SK-N-SH (cell line): ENCODE results near the gene ZBTB49. TPM values are rescaled to one million over a fixed set of nuclear protein-coding genes. Genes with fewer than 3 reads are reported as not detected.
"Not testable (repeated sequence)": the region's sequence is repeated elsewhere in the genome, so short reads cannot be mapped to it uniquely, and the experiment has no call there.

Source experiments
- CTCF ChIA-PET: fragments of 300-600, 350-600 bp; formaldehyde crosslinking; extraction: SDS; loops from one replicate; lab custom pipeline; 2021; lab: Yijun Ruan, JAX
- POLR2A ChIA-PET: fragments of 350-600 bp; sonication (Branson Sonifier 250); formaldehyde crosslinking; extraction: SDS; loops from one replicate; lab custom pipeline; 2020; ENCODE audit warnings: antibody characterized with exemption, inconsistent platforms; lab: Yijun Ruan, JAX
- DNase-seq: peaks from one replicate; pipeline ENCODE4 v3.0.0; 2012
- H2AFZ ChIP-seq: fragments of 200-600 bp; sonication (generic); 2 replicates; pipeline ENCODE4 v1.8.1; 2016; ENCODE audit warnings: antibody characterized with exemption, mild to moderate bottlenecking, low read depth
- H3F3A ChIP-seq: fragments of 200-600 bp; sonication (generic); replicated peaks from 2 replicates; pipeline ENCODE3; 2016; ENCODE audit warnings: antibody characterized with exemption, mild to moderate bottlenecking; ENCODE audit not compliant: insufficient read depth
- H3K27ac ChIP-seq, 2 experiments: fragments of 200-500 bp in 1 of 2; fragments of 200-600 bp in 1 of 2; sonication (Bioruptor generic) in 1 of 2; sonication (generic), shearing (Covaris generic) in 1 of 2; 2 replicates each; pipeline versions ENCODE4 v1.5.1 to v1.6.1; 2014 to 2016; ENCODE audit warnings: low read depth in 2 of 2, inconsistent platforms in 1 of 2, low read length in 1 of 2, mild to moderate bottlenecking in 1 of 2, mixed read lengths in 1 of 2
- H3K27me3 ChIP-seq: fragments of 200-600 bp; sonication (generic), shearing (Covaris generic); 2 replicates; pipeline ENCODE4 v1.6.1; 2016; ENCODE audit warnings: mixed run types; ENCODE audit not compliant: insufficient read depth
- H3K36me3 ChIP-seq, 2 experiments: fragments of 200-500 bp in 1 of 2; fragments of 200-600 bp in 1 of 2; sonication (Bioruptor generic) in 1 of 2; sonication (generic) in 1 of 2; replicated peaks in 1 of 2; 2 replicates each; pipeline versions ENCODE3 to v1.5.1; 2014 to 2016; ENCODE audit warnings: low read length in 1 of 2, mild to moderate bottlenecking in 1 of 2; ENCODE audit not compliant: insufficient read depth in 2 of 2, control insufficient read depth in 1 of 2
- H3K4me1 ChIP-seq, 2 experiments: fragments of 200-500 bp in 1 of 2; fragments of 200-600 bp in 1 of 2; sonication (Bioruptor generic) in 1 of 2; sonication (generic), shearing (Covaris generic) in 1 of 2; 2 replicates each; pipeline versions ENCODE4 v1.5.1 to v1.6.1; 2014 to 2016; ENCODE audit warnings: low read depth in 1 of 2, low read length in 1 of 2, mixed run types in 1 of 2; ENCODE audit not compliant: insufficient read depth in 2 of 2, control insufficient read depth in 1 of 2
- H3K4me2 ChIP-seq: fragments of 200-600 bp; sonication (generic), shearing (Covaris generic); 2 replicates; pipeline ENCODE4 v1.6.1; 2017; ENCODE audit warnings: mixed run types
- H3K4me3 ChIP-seq, 2 experiments: fragments of 200-500 bp in 1 of 2; fragments of 200-600 bp in 1 of 2; sonication (Bioruptor generic) in 1 of 2; sonication (generic), shearing (Covaris generic) in 1 of 2; 2 replicates each; pipeline versions ENCODE4 v1.5.1 to v1.8.1; 2014 to 2016; ENCODE audit warnings: low read depth in 2 of 2, inconsistent platforms in 1 of 2, low read length in 1 of 2, mild to moderate bottlenecking in 1 of 2, mixed read lengths in 1 of 2, moderate library complexity in 1 of 2
- H3K79me2 ChIP-seq: fragments of 200-600 bp; sonication (generic); 2 replicates; pipeline ENCODE4 v1.8.1; 2017; ENCODE audit warnings: mild to moderate bottlenecking; ENCODE audit not compliant: insufficient read depth
- H3K9ac ChIP-seq: fragments of 200-600 bp; sonication (generic); 2 replicates; pipeline ENCODE4 v1.6.1; 2017; ENCODE audit warnings: mixed run types
- H3K9me2 ChIP-seq: fragments of 200-600 bp; sonication (generic); 2 replicates; pipeline ENCODE4 v1.6.1; 2017; ENCODE audit warnings: mixed run types
- H3K9me3 ChIP-seq: fragments of 200-600 bp; sonication (generic); 2 replicates; pipeline ENCODE4 v1.6.1; 2017; ENCODE audit warnings: mixed run types, mild to moderate bottlenecking, moderate library complexity
- H4K20me1 ChIP-seq: fragments of 200-600 bp; sonication (generic); 2 replicates; pipeline ENCODE4 v1.6.1; 2017; ENCODE audit warnings: mild to moderate bottlenecking, mixed run types; ENCODE audit not compliant: insufficient read depth
- CTCF ChIP-seq: fragments of 200-600 bp; sonication (generic); IDR thresholded peaks from 2 replicates; pipeline ENCODE4 v1.6.1; 2017; ENCODE audit warnings: antibody characterized with exemption, mild to moderate bottlenecking, moderate library complexity
- ELF1 ChIP-seq: IDR thresholded peaks from 2 replicates; pipeline ENCODE4 v1.4.0; 2012
- EP300 ChIP-seq, 2 experiments: IDR thresholded peaks; 2 replicates each; pipeline versions ENCODE4 v1.4.0 to v1.6.1; 2012; ENCODE audit warnings: borderline replicate concordance in 1 of 2, low read depth in 1 of 2, low read length in 1 of 2
- EZH2phosphoT487 ChIP-seq: fragments of 200-600 bp; sonication (generic); IDR thresholded peaks from 2 replicates; pipeline ENCODE4 v1.6.1; 2017; ENCODE audit warnings: low read depth, mixed run types, mild to moderate bottlenecking, antibody characterized with exemption, moderate library complexity, borderline replicate concordance
- FOSL2 ChIP-seq: IDR thresholded peaks from 2 replicates; pipeline ENCODE4 v1.4.0; 2012; ENCODE audit warnings: low read depth, mild to moderate bottlenecking, moderate library complexity, borderline replicate concordance
- FOXM1 ChIP-seq: IDR thresholded peaks from 2 replicates; pipeline ENCODE4 v1.4.0; 2012; ENCODE audit warnings: low read depth, mild to moderate bottlenecking
- IRF3 ChIP-seq: fragments of 150-350 bp; IDR thresholded peaks from 2 replicates; pipeline ENCODE4 v1.6.1; 2016; ENCODE audit warnings: mild to moderate bottlenecking, low read depth, low read length
- NFIC ChIP-seq: IDR thresholded peaks from 2 replicates; pipeline ENCODE4 v1.4.0; 2012; ENCODE audit warnings: borderline replicate concordance
- POLR2AphosphoS5 ChIP-seq: IDR thresholded peaks from 2 replicates; pipeline ENCODE4 v1.6.1; 2012; ENCODE audit warnings: low read depth, low read length
- RXRA ChIP-seq: IDR thresholded peaks from 2 replicates; pipeline ENCODE4 v1.4.0; 2012; ENCODE audit warnings: low read depth, mild to moderate bottlenecking, borderline replicate concordance
- TAF1 ChIP-seq: IDR thresholded peaks from 2 replicates; pipeline ENCODE4 v1.6.1; 2012; ENCODE audit warnings: low read depth, mild to moderate bottlenecking, low read length, moderate library complexity, borderline replicate concordance
- TCF12 ChIP-seq: IDR thresholded peaks from 2 replicates; pipeline ENCODE4 v1.4.0; 2012
- ZBTB33 ChIP-seq: IDR thresholded peaks from 2 replicates; pipeline ENCODE4 v1.4.0; 2012; ENCODE audit warnings: low read depth, borderline replicate concordance
- WGBS: methylation state at CpG from one replicate; pipeline ENCODE4 v1.1.6; 2017; ENCODE audit warnings: low lambda C conversion rate; 5-methylcytosine and 5-hydroxymethylcytosine counted together
- polyA plus RNA-seq, 3 experiments: library from polyadenylated mRNA; depleted of rRNA; stranded (reverse); fragments of >200 nt; gene quantifications; 2 replicates each; pipeline ENCODE4 v1.2.3, GENCODE V29; 2012

Gene ZBTB49
- polyA plus RNA-seq, 1 of the 3 experiments (the other 2 are of a cell fraction), result 3.1 TPM

- TF ChIP-seq TAF1 (no peak), RXRA (no peak), NFIC (no peak), TCF12 (no peak)
Measured at GRCh38 chr4:4256799-4257198, 33.3 kb upstream of the ZBTB49 start (continued).

- CTCF ChIA-PET, H3K27ac ChIP-seq: not testable (repeated sequence)
Measured at GRCh38 chr4:4257705-4258104, 32.3 kb upstream of the ZBTB49 start.

GRCh38 chr4:4259484-4260100 lies 30.5 kb upstream of the ZBTB49 start:
- Histone ChIP-seq H3K4me2 (peak overlapping the region; percentile 6; the same call in 1 of the 2 replicates), H3K9me2 (no peaks in the 10 kb centered on the region), H3K27me3 (no peaks in the 10 kb centered on the region), H3K4me3 (no peak overlapping the region), H3K36me3 (no peaks in the 10 kb centered on the region), H3K27ac (no peak overlapping the region), H3K9me3 (no peaks in the 10 kb centered on the region), H2AFZ (0 out of 2 replicates have a peak overlapping the region, but pooled peaks have one; percentile 60), H3K4me1 (no peaks in the 10 kb centered on the region), H3K79me2 (no peaks in the 10 kb centered on the region), H4K20me1 (no peaks in the 10 kb centered on the region), H3K9ac (no peak overlapping the region), H3F3A (no peaks in the 10 kb centered on the region)
- no peak for DNase-seq
- CTCF ChIA-PET, result interaction anchor here (0.8 to 2.0 kb wide), 17 partner anchors 8 to 398 kb away, joined by 3 to 10 read pairs (median 5); partner anchors contain the start of gene TMEM128
- WGBS, result 64% methylated on average over 9 of the region's 9 CpGs
- no peak for TF ChIP-seq TCF12
- TF ChIP-seq ELF1, result no peak
- TF ChIP-seq FOSL2, result no peak
- no peak for TF ChIP-seq POLR2AphosphoS5
- no peak for TF ChIP-seq EP300 (IDR thresholded peaks at IDR 0.05; ENCODE audit: borderline replicate concordance in 1 of 2, low read depth in 1 of 2, low read length in 1 of 2)
- POLR2A ChIA-PET, result no interaction called here

More at GRCh38 chr4:4257705-4258104, 32.3 kb upstream of the ZBTB49 start:
- H3K9me2 ChIP-seq, H3K4me3 ChIP-seq, DNase-seq, H3K79me2 ChIP-seq, H3K27me3 ChIP-seq, H4K20me1 ChIP-seq, H3F3A ChIP-seq, POLR2A ChIA-PET, H3K9ac ChIP-seq, H2AFZ ChIP-seq, H3K4me1 ChIP-seq, H3K36me3 ChIP-seq, H3K4me2 ChIP-seq, H3K9me3 ChIP-seq: not testable (repeated sequence)
- 61% methylated on average over 3 of the region's 3 CpGs for WGBS

GRCh38 chr4:4260185-4260751 lies 29.8 kb upstream of the ZBTB49 start:
- CTCF ChIA-PET, result interaction anchor here (0.8 to 2.0 kb wide), 17 partner anchors 9 to 397 kb away, joined by 3 to 10 read pairs (median 5); partner anchors contain the start of gene TMEM128
- 43% methylated on average over 4 of the region's 6 CpGs for WGBS
- peak; percentile 59 for DNase-seq
- peak; percentile 63 for TF ChIP-seq CTCF
- TF ChIP-seq RXRA, result no peak
- no peak for TF ChIP-seq FOXM1
- TF ChIP-seq IRF3, result no peak
- no peak for TF ChIP-seq ZBTB33
- no peak for TF ChIP-seq EZH2phosphoT487

More at GRCh38 chr4:4260185-4260751, 29.8 kb upstream of the ZBTB49 start:
- POLR2A ChIA-PET, result no interaction called here
- Histone ChIP-seq H3K9me2 (no peaks in the 10 kb centered on the region), H3K4me1 (no peaks in the 10 kb centered on the region), H3K79me2 (no peaks in the 10 kb centered on the region), H3K27me3 (no peaks in the 10 kb centered on the region), H3K36me3 (no peaks in the 10 kb centered on the region), H3K4me2 (peak overlapping the region; percentile 6; the same call in 1 of the 2 replicates), H4K20me1 (no peaks in the 10 kb centered on the region), H3K4me3 (no peak overlapping the region), H3K9ac (no peak overlapping the region), H3K27ac (no peak overlapping the region), H3K9me3 (no peaks in the 10 kb centered on the region), H3F3A (no peaks in the 10 kb centered on the region), H2AFZ (0 out of 2 replicates have a peak overlapping the region, but pooled peaks have one; percentile 60)
